A549 (cell line): ENCODE measurements around the gene BCAS3. TPM values are rescaled to one million over a fixed set of nuclear protein-coding genes. Genes with fewer than 3 reads are reported as not detected.

Experiments used
- ATAC-seq, 2 experiments: fragments of 200-7000 bp in 1 of 2; fragments of >200 bp in 1 of 2; cut with Nextera tagmentation in 1 of 2; cut with Tn5 transposase in 1 of 2; 3 replicates each; pipeline versions ENCODE4 v1.8.0 to v1.9.1; 2018 to 2020; ENCODE audit warnings: mild to moderate bottlenecking in 1 of 2, moderate library complexity in 1 of 2
- CTCF ChIA-PET: fragments of 300-600 bp; sonication (Branson Sonifier 250); formaldehyde crosslinking; extraction: SDS; loops from one replicate; lab custom pipeline; 2021; ENCODE audit warnings: antibody characterized with exemption, inconsistent platforms; lab: Yijun Ruan, JAX
- POLR2A ChIA-PET: fragments of 350-600 bp; formaldehyde crosslinking; extraction: SDS; loops from one replicate; lab custom pipeline; 2021; ENCODE audit warnings: antibody characterized with exemption, inconsistent platforms; lab: Yijun Ruan, JAX
- DNase-seq, 2 experiments: peaks; one replicate each; pipeline versions ENCODE4 v3.0.0 to v3.0.0-alpha.2; 2011 to 2016; ENCODE audit warnings: low read depth in 1 of 2, low spot score in 1 of 2
- FAIRE-seq: peaks from 2 replicates; lab custom pipeline; 2011; peaks lifted over from hg19 to GRCh38; lab: Jason Lieb, UNC
- H3K27ac ChIP-seq, 2 experiments: fragments of >200 bp; sonication (Bioruptor Twin); formaldehyde crosslinking; 3 replicates each; pipeline ENCODE4 v1.5.1; 2016 to 2017
- H3K4me1 ChIP-seq: fragments of >200 bp; sonication (Bioruptor Twin); formaldehyde crosslinking; 3 replicates; pipeline ENCODE4 v1.6.1; 2016
- H3K4me2 ChIP-seq: fragments of >200 bp; sonication (Bioruptor Twin); formaldehyde crosslinking; 3 replicates; pipeline ENCODE4 v1.6.1; 2016
- H3K4me3 ChIP-seq: fragments of >200 bp; sonication (Bioruptor Twin); formaldehyde crosslinking; 3 replicates; pipeline ENCODE4 v1.5.1; 2016
- H3K9me3 ChIP-seq: fragments of >200 bp; sonication (Bioruptor Twin); formaldehyde crosslinking; 3 replicates; pipeline ENCODE4 v1.6.1; 2016
- BCL3 ChIP-seq: fragments of >200 bp; sonication (Bioruptor Twin); formaldehyde crosslinking; IDR thresholded peaks from 3 replicates; pipeline ENCODE4 v1.6.1; 2016
- CBX2 ChIP-seq: fragments of 200-600 bp; sonication (generic); IDR thresholded peaks from 2 replicates; pipeline ENCODE4 v1.6.1; 2016; ENCODE audit warnings: low read depth, mild to moderate bottlenecking, borderline replicate concordance
- CEBPB ChIP-seq, 2 experiments: fragments of >200 bp in 1 of 2; sonication (Bioruptor Twin) in 1 of 2; formaldehyde crosslinking in 1 of 2; IDR thresholded peaks; 2 replicates each; pipeline ENCODE4 v1.6.1; 2012 to 2016
- CHD4 ChIP-seq: fragments of 200-600 bp; sonication (generic); IDR thresholded peaks from 2 replicates; pipeline ENCODE4 v1.6.1; 2016; ENCODE audit warnings: antibody characterized with exemption, mild to moderate bottlenecking, borderline replicate concordance
- EHF ChIP-seq: fragments of 250-450 bp; sonication (Bioruptor Pico); IDR thresholded peaks from 2 replicates; pipeline ENCODE4 v1.5.0; 2020; ENCODE audit warnings: mild to moderate bottlenecking
- ESRRA ChIP-seq: fragments of 150-350 bp; IDR thresholded peaks from 2 replicates; pipeline ENCODE4 v1.6.1; 2014; ENCODE audit warnings: mild to moderate bottlenecking, low read length, borderline replicate concordance
- FOSB ChIP-seq: fragments of 250-450 bp; sonication (Bioruptor Pico); IDR thresholded peaks from 2 replicates; pipeline ENCODE4 v1.5.0; 2020; ENCODE audit warnings: mild to moderate bottlenecking, moderate library complexity
- FOSL2 ChIP-seq, 2 experiments: fragments of 450-650 bp in 1 of 2; fragments of >200 bp in 1 of 2; sonication (Bioruptor Twin) in 1 of 2; formaldehyde crosslinking; IDR thresholded peaks; 2 replicates each; pipeline versions ENCODE4 v1.5.0 to v1.6.1; 2016 to 2020; ENCODE audit warnings: mild to moderate bottlenecking in 1 of 2, moderate library complexity in 1 of 2
- FOXS1 ChIP-seq: fragments of 250-450 bp; sonication (Bioruptor Pico); IDR thresholded peaks from 2 replicates; pipeline ENCODE4 v1.5.0; 2020; ENCODE audit warnings: mild to moderate bottlenecking, moderate library complexity
- HDAC2 ChIP-seq: fragments of 200-600 bp; sonication (generic); IDR thresholded peaks from 2 replicates; pipeline ENCODE4 v1.6.1; 2016
- HES2 ChIP-seq: fragments of >200 bp; sonication (Bioruptor Twin); formaldehyde crosslinking; IDR thresholded peaks from 2 replicates; pipeline ENCODE4 v1.6.1; 2016
- HOXB5 ChIP-seq: fragments of 250-450 bp; sonication (Bioruptor Pico); IDR thresholded peaks from 2 replicates; pipeline ENCODE4 v1.5.0; 2020; ENCODE audit warnings: mild to moderate bottlenecking, moderate library complexity
- KDM1A ChIP-seq: fragments of 200-600 bp; sonication (generic); IDR thresholded peaks from 2 replicates; pipeline ENCODE4 v1.6.1; 2016; ENCODE audit warnings: low read depth, mild to moderate bottlenecking
- MAFK ChIP-seq: fragments of 450-650 bp; IDR thresholded peaks from 2 replicates; pipeline ENCODE4 v1.6.1; 2014; ENCODE audit not compliant: partially characterized antibody
- MYC ChIP-seq: IDR thresholded peaks from 2 replicates; pipeline ENCODE4 v1.6.1; 2012; ENCODE audit warnings: mild to moderate bottlenecking, inconsistent platforms, low read length, improper control_type of control experiment, borderline replicate concordance
- NPAS2 ChIP-seq: fragments of 250-450 bp; sonication (Bioruptor Pico); IDR thresholded peaks from 2 replicates; pipeline ENCODE4 v1.8.0; 2022; ENCODE audit warnings: mild to moderate bottlenecking, moderate library complexity, borderline replicate concordance
- NR3C1 ChIP-seq: fragments of >200 bp; sonication (Bioruptor Twin); formaldehyde crosslinking; IDR thresholded peaks from 3 replicates; pipeline ENCODE4 v1.6.1; 2017
- POLR2A ChIP-seq: IDR thresholded peaks from 2 replicates; pipeline ENCODE4 v1.6.1; 2012; ENCODE audit warnings: mild to moderate bottlenecking, low read length
- POLR2AphosphoS2 ChIP-seq: conservative IDR thresholded peaks from 2 replicates; pipeline ENCODE4 v1.6.1; 2012; ENCODE audit warnings: low read length, improper control_type of control experiment, inconsistent platforms
- RAD21 ChIP-seq, 2 experiments: fragments of >200 bp in 1 of 2; sonication (Bioruptor Twin) in 1 of 2; formaldehyde crosslinking in 1 of 2; IDR thresholded peaks in 1 of 2; conservative IDR thresholded peaks in 1 of 2; 2 replicates in 1 of 2; 3 replicates in 1 of 2; pipeline ENCODE4 v1.6.1; 2012 to 2018; ENCODE audit warnings: inconsistent platforms in 1 of 2
- RARB ChIP-seq: fragments of 250-450 bp; sonication (Bioruptor Pico); IDR thresholded peaks from 2 replicates; pipeline ENCODE4 v1.8.0; 2021; ENCODE audit warnings: mild to moderate bottlenecking, moderate library complexity
- RCOR1 ChIP-seq: fragments of 150-350 bp; IDR thresholded peaks from 2 replicates; pipeline ENCODE4 v1.6.1; 2014; ENCODE audit warnings: antibody characterized with exemption, low read length, low read depth
- SREBF2 ChIP-seq: fragments of 450-650 bp; IDR thresholded peaks from 2 replicates; pipeline ENCODE4 v1.6.1; 2014; ENCODE audit warnings: mild to moderate bottlenecking, moderate library complexity
- TP53 ChIP-seq: fragments of 250-450 bp; sonication (Bioruptor Pico); IDR thresholded peaks from 2 replicates; pipeline ENCODE4 v1.5.0; 2021; ENCODE audit warnings: mild to moderate bottlenecking, moderate library complexity
- USF2 ChIP-seq: fragments of 450-650 bp; IDR thresholded peaks from 2 replicates; pipeline ENCODE4 v1.6.1; 2014; ENCODE audit warnings: antibody characterized with exemption
- ZFP36 ChIP-seq: fragments of 450-650 bp; IDR thresholded peaks from 2 replicates; pipeline ENCODE4 v1.6.1; 2014; ENCODE audit warnings: borderline replicate concordance; ENCODE audit not compliant: partially characterized antibody
- ZNF302 ChIP-seq: fragments of 250-450 bp; sonication (Bioruptor Pico); IDR thresholded peaks from 2 replicates; pipeline ENCODE4 v1.9.0; 2021; ENCODE audit warnings: inconsistent platforms, mild to moderate bottlenecking, moderate library complexity
- ZSCAN20 ChIP-seq: fragments of 250-450 bp; sonication (Bioruptor Pico); IDR thresholded peaks from 2 replicates; pipeline ENCODE4 v1.8.0; 2022; ENCODE audit warnings: mild to moderate bottlenecking, moderate library complexity
- WGBS: methylation state at CpG from one replicate; pipeline ENCODE4 v1.1.6; 2017; ENCODE audit errors: missing lambda C conversion rate; 5-methylcytosine and 5-hydroxymethylcytosine counted together
- polyA plus RNA-seq, 4 experiments: library from polyadenylated mRNA; depleted of rRNA in 3 of 4; stranded (reverse); fragments of >200 nt; fragmentation: RNase III in 1 of 4; extraction: RNeasy Plus Mini Kit Qiagen cat#74134 plus additional on column Dnase treatment in 1 of 4; gene quantifications; 2 replicates in 3 of 4; 3 replicates in 1 of 4; pipeline ENCODE4 v1.2.3, GENCODE V29; 2011 to 2017
- TF ChIP-seq, protein P1 (sequence below): fragments of 250-450 bp; sonication (Bioruptor Pico); IDR thresholded peaks from 2 replicates; pipeline ENCODE4 v1.5.0; 2021; ENCODE audit warnings: mild to moderate bottlenecking, moderate library complexity, borderline replicate concordance
- TF ChIP-seq, protein P2 (sequence below): fragments of 150-350 bp; IDR thresholded peaks from 2 replicates; pipeline ENCODE4 v1.6.1; 2014; ENCODE audit warnings: low read depth, mild to moderate bottlenecking, low read length
- TF ChIP-seq, protein P3 (sequence below): fragments of >200 bp; sonication (Bioruptor Twin); formaldehyde crosslinking; IDR thresholded peaks from 3 replicates; pipeline ENCODE4 v1.5.1; 2016

BCAS3 gene
- polyA plus RNA-seq, 2 of the 4 experiments (the other 2 are of a cell fraction), result 14.7 to 43.4 TPM

- CTCF ChIA-PET, result interaction anchor here (1.2 to 1.6 kb wide), 2 partner anchors 12 to 341 kb away, joined by 3 to 4 read pairs; no protein-coding TSS in a partner anchor
- DNase-seq (no peak), FAIRE-seq (no peak), ATAC-seq (no peak)
- Histone ChIP-seq H3K4me2 (no peak overlapping the region), H3K27ac (no peak overlapping the region), H3K4me1 (peaks cover 5% of the 10 kb centered on the region), H3K9me3 (no peaks in the 10 kb centered on the region), H3K4me3 (no peak overlapping the region)
- no peak for TF ChIP-seq CEBPB (IDR thresholded peaks at IDR 0.05)
- TF ChIP-seq, protein P1, sequence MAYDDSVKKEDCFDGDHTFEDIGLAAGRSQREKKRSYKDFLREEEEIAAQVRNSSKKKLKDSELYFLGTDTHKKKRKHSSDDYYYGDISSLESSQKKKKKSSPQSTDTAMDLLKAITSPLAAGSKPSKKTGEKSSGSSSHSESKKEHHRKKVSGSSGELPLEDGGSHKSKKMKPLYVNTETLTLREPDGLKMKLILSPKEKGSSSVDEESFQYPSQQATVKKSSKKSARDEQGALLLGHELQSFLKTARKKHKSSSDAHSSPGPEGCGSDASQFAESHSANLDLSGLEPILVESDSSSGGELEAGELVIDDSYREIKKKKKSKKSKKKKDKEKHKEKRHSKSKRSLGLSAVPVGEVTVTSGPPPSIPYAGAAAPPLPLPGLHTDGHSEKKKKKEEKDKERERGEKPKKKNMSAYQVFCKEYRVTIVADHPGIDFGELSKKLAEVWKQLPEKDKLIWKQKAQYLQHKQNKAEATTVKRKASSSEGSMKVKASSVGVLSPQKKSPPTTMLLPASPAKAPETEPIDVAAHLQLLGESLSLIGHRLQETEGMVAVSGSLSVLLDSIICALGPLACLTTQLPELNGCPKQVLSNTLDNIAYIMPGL (CRISPR knock-in tag), result no peak
- TF ChIP-seq HDAC2, result no peak
- no peak for TF ChIP-seq TP53 (CRISPR knock-in tag)
- no peak for TF ChIP-seq RAD21 (conservative IDR thresholded peaks at IDR 0.05 in 1 of 2, IDR thresholded peaks at IDR 0.05 in 1 of 2)
- TF ChIP-seq FOSB (CRISPR knock-in tag), result no peak
- no peak for TF ChIP-seq FOSL2 (IDR thresholded peaks at IDR 0.05)
- no peak for TF ChIP-seq FOSL2 (CRISPR knock-in tag; IDR thresholded peaks at IDR 0.05)
- no peak for TF ChIP-seq POLR2AphosphoS2
- TF ChIP-seq ZSCAN20 (CRISPR knock-in tag), result no peak
- TF ChIP-seq HOXB5 (CRISPR knock-in tag), result no peak
- TF ChIP-seq CBX2, result no peak
- no peak for TF ChIP-seq ESRRA
- TF ChIP-seq MAFK, result no peak
- no peak for TF ChIP-seq FOXS1 (CRISPR knock-in tag)
- 89% methylated on average over 1 of the region's 1 CpG for WGBS
- POLR2A ChIA-PET, result no interaction called here
These were observed 393.0 kb downstream of the BCAS3 start for GRCh38 chr17:61070649-61071048.

DNA sequence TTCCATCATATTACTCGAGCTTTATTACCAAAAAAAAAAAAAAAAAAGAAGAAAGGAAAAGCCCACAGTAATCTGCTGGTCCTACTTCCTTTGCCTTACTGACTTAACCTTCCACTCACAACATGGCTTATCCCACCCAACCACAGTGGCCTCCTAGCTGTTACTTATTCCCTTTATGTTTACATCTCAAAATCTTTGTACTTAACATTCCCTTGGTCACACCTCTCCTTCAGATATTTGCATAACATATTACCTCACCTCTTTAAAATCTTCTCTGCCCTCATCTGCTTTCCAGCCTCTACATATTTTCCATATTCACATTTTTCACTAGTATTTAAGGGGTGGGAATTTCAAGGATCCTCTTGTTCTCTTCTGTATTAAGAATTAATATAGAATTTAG, 395.0 kb downstream of the BCAS3 start:
- Histone ChIP-seq H3K27ac (no peak overlapping the region), H3K4me2 (no peak overlapping the region), H3K4me3 (no peak overlapping the region), H3K4me1 (peaks cover 5% of the 10 kb centered on the region; the same call in 1 of the 3 replicates), H3K9me3 (no peaks in the 10 kb centered on the region)
- ATAC-seq (no peak), FAIRE-seq (no peak), DNase-seq (no peak)
- ChIA-PET POLR2A (interaction anchor here (0.6 kb wide), 1 partner anchor 125 kb away, joined by 6 read pairs; no protein-coding TSS in a partner anchor), CTCF (interaction anchor here (0.6 to 1.6 kb wide), 4 partner anchors 18 to 289 kb away, joined by 3 to 4 read pairs (median 4); no protein-coding TSS in a partner anchor)
- 49% methylated on average over 1 of the region's 1 CpG for WGBS
- TF ChIP-seq KDM1A (no peak), RARB (no peak), POLR2AphosphoS2 (no peak), SREBF2 (no peak), USF2 (no peak), NR3C1 (no peak), ZNF302 (CRISPR knock-in tag) (no peak), NPAS2 (CRISPR knock-in tag) (no peak), EHF (no peak), RCOR1 (no peak), MYC (no peak), CHD4 (no peak), BCL3 (no peak), FOSL2 (IDR thresholded peaks at IDR 0.05) (no peak), FOSL2 (CRISPR knock-in tag; IDR thresholded peaks at IDR 0.05) (no peak), ZFP36 (no peak), HES2 (no peak), POLR2A (no peak)
- TF ChIP-seq, protein P2, sequence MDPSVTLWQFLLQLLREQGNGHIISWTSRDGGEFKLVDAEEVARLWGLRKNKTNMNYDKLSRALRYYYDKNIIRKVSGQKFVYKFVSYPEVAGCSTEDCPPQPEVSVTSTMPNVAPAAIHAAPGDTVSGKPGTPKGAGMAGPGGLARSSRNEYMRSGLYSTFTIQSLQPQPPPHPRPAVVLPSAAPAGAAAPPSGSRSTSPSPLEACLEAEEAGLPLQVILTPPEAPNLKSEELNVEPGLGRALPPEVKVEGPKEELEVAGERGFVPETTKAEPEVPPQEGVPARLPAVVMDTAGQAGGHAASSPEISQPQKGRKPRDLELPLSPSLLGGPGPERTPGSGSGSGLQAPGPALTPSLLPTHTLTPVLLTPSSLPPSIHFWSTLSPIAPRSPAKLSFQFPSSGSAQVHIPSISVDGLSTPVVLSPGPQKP, result no peak
- TF ChIP-seq, protein P3, sequence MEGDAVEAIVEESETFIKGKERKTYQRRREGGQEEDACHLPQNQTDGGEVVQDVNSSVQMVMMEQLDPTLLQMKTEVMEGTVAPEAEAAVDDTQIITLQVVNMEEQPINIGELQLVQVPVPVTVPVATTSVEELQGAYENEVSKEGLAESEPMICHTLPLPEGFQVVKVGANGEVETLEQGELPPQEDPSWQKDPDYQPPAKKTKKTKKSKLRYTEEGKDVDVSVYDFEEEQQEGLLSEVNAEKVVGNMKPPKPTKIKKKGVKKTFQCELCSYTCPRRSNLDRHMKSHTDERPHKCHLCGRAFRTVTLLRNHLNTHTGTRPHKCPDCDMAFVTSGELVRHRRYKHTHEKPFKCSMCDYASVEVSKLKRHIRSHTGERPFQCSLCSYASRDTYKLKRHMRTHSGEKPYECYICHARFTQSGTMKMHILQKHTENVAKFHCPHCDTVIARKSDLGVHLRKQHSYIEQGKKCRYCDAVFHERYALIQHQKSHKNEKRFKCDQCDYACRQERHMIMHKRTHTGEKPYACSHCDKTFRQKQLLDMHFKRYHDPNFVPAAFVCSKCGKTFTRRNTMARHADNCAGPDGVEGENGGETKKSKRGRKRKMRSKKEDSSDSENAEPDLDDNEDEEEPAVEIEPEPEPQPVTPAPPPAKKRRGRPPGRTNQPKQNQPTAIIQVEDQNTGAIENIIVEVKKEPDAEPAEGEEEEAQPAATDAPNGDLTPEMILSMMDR, result no peak
